ENCODE results near the gene IGFBP3. TPM values are rescaled to one million over a fixed set of nuclear protein-coding genes. Genes with fewer than 3 reads are reported as not detected.

IGFBP3 gene
- total and polyA plus RNA-seq, 9 of the 15 experiments (the other 6 are each of a cell fraction or from before 2014, with no cell fraction given): 0.08 to 0.22 (median 0.10) TPM; not detected in 5

DNA sequence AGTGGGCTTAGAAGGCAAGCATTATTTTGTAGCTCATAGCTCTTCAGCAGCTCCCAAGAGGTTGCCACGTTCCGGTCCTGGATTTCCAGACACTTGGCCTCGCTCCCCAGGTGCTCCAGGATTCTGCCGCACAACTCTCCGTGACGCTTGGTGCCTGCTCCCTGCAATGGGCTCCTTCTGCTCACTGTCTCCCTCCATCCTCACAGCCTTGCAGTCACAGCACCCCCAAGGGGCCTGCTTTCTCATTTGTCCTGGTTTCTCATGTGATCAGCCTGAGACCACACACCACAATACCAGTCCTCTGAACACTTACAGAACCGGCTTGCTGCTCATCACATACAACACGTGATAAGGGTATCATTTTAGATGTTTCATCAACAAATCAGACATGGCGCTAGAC is 9.8 kb downstream of the IGFBP3 start:
- intact Hi-C loops (cut with micrococcal nuclease) (no loop called here), in situ Hi-C loops (cut with MboI) (no loop called here)
- no peaks in the 10 kb centered on the region for H4K20me1 ChIP-seq (replicated peaks; ENCODE audit: control insufficient read depth, insufficient read depth, low read length)
- no peak for ATAC-seq
- WGBS (ENCODE audit: insufficient coverage, low coverage, missing lambda C conversion rate): 7% methylated on average over 9 of the region's 9 CpGs
- no peak overlapping the region for H2AFZ ChIP-seq (ENCODE audit: low read depth, low read length)
- BruUV-seq (replicated peaks): no TSS peak
- ChIA-PET CTCF (ENCODE audit: low intra/inter-chr PET ratio) (no interaction called here), POLR2A (no interaction called here)
- no peaks in the 10 kb centered on the region for H3K79me2 ChIP-seq (ENCODE audit: control insufficient read depth, insufficient read depth, low read length)
- no peaks in the 10 kb centered on the region for H3K27me3 ChIP-seq (ENCODE audit: control insufficient read depth in 2 of 2, insufficient read depth in 2 of 2, low read length in 2 of 2)
- no peaks in the 10 kb centered on the region for H3K36me3 ChIP-seq (ENCODE audit: control insufficient read depth, insufficient read depth, low read length)
- H3K27ac ChIP-seq (ENCODE audit: extremely low read depth, low read depth, low read length): no peak overlapping the region
- no peak for FAIRE-seq
- TF ChIP-seq ZNF174 (CRISPR knock-in tag; IDR thresholded peaks at IDR 0.05) (no peak), DMBX1 (CRISPR knock-in tag; IDR thresholded peaks at IDR 0.05; ENCODE audit: borderline replicate concordance) (no peak), ZNF175 (CRISPR knock-in tag; IDR thresholded peaks at IDR 0.05; ENCODE audit: low read depth) (no peak), ADNP (tag; IDR thresholded peaks at IDR 0.05) (no peak), ZNF224 (CRISPR knock-in tag; IDR thresholded peaks at IDR 0.05) (no peak), NR2F6 (CRISPR knock-in tag; IDR thresholded peaks at IDR 0.05) (no peak), ZBED1 (IDR thresholded peaks at IDR 0.05) (no peak), HMGXB4 (CRISPR knock-in tag; IDR thresholded peaks at IDR 0.05) (no peak), ZNF282 (CRISPR knock-in tag; IDR thresholded peaks at IDR 0.05) (no peak), DPF2 (IDR thresholded peaks at IDR 0.05) (no peak), ZNF431 (CRISPR knock-in tag; IDR thresholded peaks at IDR 0.05) (no peak), ZNF77 (CRISPR knock-in tag; IDR thresholded peaks at IDR 0.05) (no peak), CREB3 (tag; conservative IDR thresholded peaks at IDR 0.05; ENCODE audit: low read depth) (no peak), OTX1 (CRISPR knock-in tag; IDR thresholded peaks at IDR 0.05) (no peak), XRCC3 (IDR thresholded peaks at IDR 0.05) (no peak), HMG20B (CRISPR knock-in tag; IDR thresholded peaks at IDR 0.05) (no peak), ZHX1 (conservative IDR thresholded peaks at IDR 0.05; ENCODE audit: low read length) (no peak)
- H3K4me3 ChIP-seq: no peak overlapping the region
- no peaks in the 10 kb centered on the region for H3K9me1 ChIP-seq (ENCODE audit: control insufficient read depth, insufficient read depth, low read length)
- no peak overlapping the region for H3K4me2 ChIP-seq (ENCODE audit: insufficient read depth, low read length)
- H3K9me3 ChIP-seq (replicated peaks; ENCODE audit: control insufficient read depth, insufficient read depth, low read depth, low read length): no peaks in the 10 kb centered on the region
- no peaks in the 10 kb centered on the region for H3K4me1 ChIP-seq (replicated peaks in 1 of 2; ENCODE audit: control insufficient read depth in 2 of 2, insufficient read depth in 2 of 2, low read length in 2 of 2)
- H3K9ac ChIP-seq (ENCODE audit: insufficient read depth in 1 of 2, low read depth in 2 of 2, low read length in 2 of 2): no peak overlapping the region
- DNase-seq (ENCODE audit: extremely low read depth in 1 of 4, low spot score in 3 of 4): no peak
